Trophoblast cell (in vitro differentiated cells and primary cell): ENCODE measurements around the gene NF1.
A peak's percentile ranks its signal among the peaks of the same experiment; 100 is the strongest.
"Not testable (repeated sequence)": the region's sequence is repeated elsewhere in the genome, so short reads cannot be mapped to it uniquely, and the experiment has no call there.

Experiments used
- DNase-seq, 2 donors: peaks; one replicate each; pipeline ENCODE4 v3.0.0-alpha.2; 2016
- H2AFZ ChIP-seq: 2 replicates; pipeline ENCODE4 v1.6.1; 2013; ENCODE audit warnings: low read length, moderate library complexity, mild to moderate bottlenecking; ENCODE audit not compliant: insufficient read depth, poor library complexity
- H2AK5ac ChIP-seq: 2 replicates; pipeline ENCODE4 v1.6.1; 2013; ENCODE audit warnings: mild to moderate bottlenecking, low read length
- H2BK120ac ChIP-seq: 2 replicates; pipeline ENCODE4 v1.6.1; 2013; ENCODE audit warnings: low read length, mild to moderate bottlenecking, moderate library complexity; ENCODE audit not compliant: insufficient read depth, poor library complexity
- H2BK12ac ChIP-seq: 2 replicates; pipeline ENCODE4 v1.6.1; 2013; ENCODE audit warnings: mild to moderate bottlenecking, low read length, moderate library complexity
- H2BK5ac ChIP-seq: 2 replicates; pipeline ENCODE4 v1.6.1; 2013; ENCODE audit warnings: low read length, low read depth, moderate library complexity, mild to moderate bottlenecking; ENCODE audit not compliant: poor library complexity
- H3K14ac ChIP-seq: 2 replicates; pipeline ENCODE4 v1.6.1; 2013; ENCODE audit warnings: mild to moderate bottlenecking, low read length
- H3K18ac ChIP-seq: 2 replicates; pipeline ENCODE4 v1.6.1; 2013; ENCODE audit warnings: mild to moderate bottlenecking, low read length
- H3K23ac ChIP-seq: 2 replicates; pipeline ENCODE4 v1.6.1; 2013; ENCODE audit warnings: low read length
- H3K27ac ChIP-seq: 2 replicates; pipeline ENCODE4 v1.5.1; 2013; ENCODE audit warnings: low read depth, mild to moderate bottlenecking, inconsistent platforms, low read length, moderate library complexity
- H3K27me3 ChIP-seq: 2 replicates; pipeline ENCODE4 v1.6.1; 2013; ENCODE audit warnings: inconsistent platforms, mild to moderate bottlenecking, low read length, moderate library complexity; ENCODE audit not compliant: insufficient read depth
- H3K36me3 ChIP-seq, 2 experiments: 1 replicate in 1 of 2; 2 replicates in 1 of 2; pipeline ENCODE4 v1.6.1; 2013; ENCODE audit warnings: low read length in 2 of 2, mild to moderate bottlenecking in 2 of 2, moderate library complexity in 1 of 2; ENCODE audit not compliant: insufficient read depth in 2 of 2, control insufficient read depth in 1 of 2
- H3K4ac ChIP-seq: 2 replicates; pipeline ENCODE4 v1.6.1; 2013; ENCODE audit warnings: low read depth, mild to moderate bottlenecking, low read length, moderate library complexity
- H3K4me1 ChIP-seq, 2 experiments: 1 replicate in 1 of 2; 2 replicates in 1 of 2; pipeline ENCODE4 v1.6.1; 2013; ENCODE audit warnings: low read length in 2 of 2, mild to moderate bottlenecking in 2 of 2, moderate library complexity in 1 of 2; ENCODE audit not compliant: insufficient read depth in 2 of 2, control insufficient read depth in 1 of 2
- H3K4me2 ChIP-seq: 2 replicates; pipeline ENCODE4 v1.6.1; 2013; ENCODE audit warnings: inconsistent platforms, mild to moderate bottlenecking, low read length, moderate library complexity
- H3K4me3 ChIP-seq: 2 replicates; pipeline ENCODE4 v1.5.1; 2013; ENCODE audit warnings: mild to moderate bottlenecking, low read depth, low read length, inconsistent platforms
- H3K79me1 ChIP-seq: one replicate; pipeline ENCODE4 v1.6.1; 2013; ENCODE audit warnings: low read length
- H3K79me2 ChIP-seq: 2 replicates; pipeline ENCODE4 v1.6.1; 2013; ENCODE audit warnings: low read length, mild to moderate bottlenecking; ENCODE audit not compliant: control insufficient read depth, insufficient read depth, poor library complexity
- H3K9ac ChIP-seq: 2 replicates; pipeline ENCODE4 v1.6.1; 2013; ENCODE audit warnings: mild to moderate bottlenecking, low read length
- H3K9me3 ChIP-seq: 2 replicates; pipeline ENCODE4 v1.6.1; 2013; ENCODE audit warnings: low read depth, mild to moderate bottlenecking, control low read depth, inconsistent platforms, low read length; ENCODE audit not compliant: insufficient read depth
- H4K12ac ChIP-seq: 2 replicates; pipeline ENCODE4 v1.6.1; 2013; ENCODE audit warnings: low read depth, mild to moderate bottlenecking, low read length, moderate library complexity
- H4K8ac ChIP-seq: 2 replicates; pipeline ENCODE4 v1.6.1; 2013; ENCODE audit warnings: low read depth, mild to moderate bottlenecking, low read length, moderate library complexity
- H4K91ac ChIP-seq: one replicate; pipeline ENCODE4 v1.6.1; 2013; ENCODE audit warnings: low read depth, mild to moderate bottlenecking, low read length, moderate library complexity
- WGBS: extraction: QIAGEN DNeasy Blood & Tissue Kit; methylation state at CpG from one replicate; pipeline ENCODE4 v1.1.7; 2013; ENCODE audit warnings: missing lambda C conversion rate; ENCODE audit not compliant: insufficient read length, insufficient coverage; ENCODE audit errors: extremely low coverage; 5-methylcytosine and 5-hydroxymethylcytosine counted together

Gene NF1

GRCh38 chr17:31260151-31260550 lies 165.4 kb downstream of the NF1 start:
- Histone ChIP-seq H3K9ac (no peak overlapping the region), H3K4me1 (no peaks in the 10 kb centered on the region), H2AFZ (no peak overlapping the region), H3K14ac (no peak overlapping the region), H2BK5ac (no peak overlapping the region), H3K9me3 (no peaks in the 10 kb centered on the region), H2AK5ac (no peak overlapping the region), H4K12ac (no peak overlapping the region), H3K27ac (no peak overlapping the region), H3K4me3 (no peak overlapping the region), H2BK12ac (no peak overlapping the region), H4K91ac (no peak overlapping the region), H3K27me3 (no peaks in the 10 kb centered on the region), H3K79me1 (no peaks in the 10 kb centered on the region), H4K8ac (no peak overlapping the region), H3K4me2 (no peak overlapping the region), H3K36me3 (peaks cover 3% of the 10 kb centered on the region in 2 experiments), H3K23ac (no peak overlapping the region), H3K4ac (no peak overlapping the region), H2BK120ac (no peak overlapping the region), H3K79me2 (no peaks in the 10 kb centered on the region), H3K18ac (no peak overlapping the region)
- no CpG with 5 or more reads among the region's 3 CpGs for WGBS
- DNase-seq = no peak

- H2BK120ac ChIP-seq = no peak overlapping the region
- no peak overlapping the region for H2AK5ac ChIP-seq
- no peaks in the 10 kb centered on the region for H3K79me1 ChIP-seq
- H4K91ac ChIP-seq = no peak overlapping the region
- H3K4me2 ChIP-seq = no peak overlapping the region
- no peak overlapping the region for H2AFZ ChIP-seq
- no peak overlapping the region for H2BK12ac ChIP-seq
- H3K4me3 ChIP-seq = no peak overlapping the region
- no peak overlapping the region for H3K18ac ChIP-seq
- H3K36me3 ChIP-seq = peaks cover 3% of the 10 kb centered on the region in 2 experiments
- H3K27ac ChIP-seq = no peak overlapping the region
- H3K23ac ChIP-seq = no peak overlapping the region
- H3K4ac ChIP-seq = no peak overlapping the region
- H3K14ac ChIP-seq = no peak overlapping the region
- H3K27me3 ChIP-seq = no peaks in the 10 kb centered on the region
- DNase-seq = no peak
- H3K9ac ChIP-seq = no peak overlapping the region
- no CpG with 5 or more reads among the region's 1 CpG for WGBS
- H4K12ac ChIP-seq = no peak overlapping the region
- H2BK5ac ChIP-seq = no peak overlapping the region
- H3K9me3 ChIP-seq = no peaks in the 10 kb centered on the region
- no peak overlapping the region for H4K8ac ChIP-seq
- no peaks in the 10 kb centered on the region for H3K79me2 ChIP-seq
- H3K4me1 ChIP-seq = no peaks in the 10 kb centered on the region
These were observed 166.8 kb downstream of the NF1 start for GRCh38 chr17:31261601-31262000.

GRCh38 chr17:31262923-31263322 lies 168.1 kb downstream of the NF1 start:
- not testable (repeated sequence) for H3K79me1 ChIP-seq, DNase-seq, H2AFZ ChIP-seq, H2BK5ac ChIP-seq, H4K91ac ChIP-seq, H3K4me2 ChIP-seq, H3K9ac ChIP-seq, H3K14ac ChIP-seq, H3K23ac ChIP-seq, H4K8ac ChIP-seq, H3K79me2 ChIP-seq, H3K4me3 ChIP-seq, H2AK5ac ChIP-seq, H3K9me3 ChIP-seq, H2BK12ac ChIP-seq, H3K18ac ChIP-seq, H4K12ac ChIP-seq, H3K27ac ChIP-seq, H3K4ac ChIP-seq, H2BK120ac ChIP-seq, H3K4me1 ChIP-seq, H3K27me3 ChIP-seq, H3K36me3 ChIP-seq
- no CpG with 5 or more reads among the region's 1 CpG for WGBS

GRCh38 chr17:31266042-31266441 lies 171.3 kb downstream of the NF1 start:
- H3K4me3 ChIP-seq = no peak overlapping the region
- H2AK5ac ChIP-seq = no peak overlapping the region
- H4K91ac ChIP-seq = no peak overlapping the region
- H3K9ac ChIP-seq = no peak overlapping the region
- H2BK12ac ChIP-seq = no peak overlapping the region
- no peak overlapping the region for H3K27ac ChIP-seq
- H3K4me1 ChIP-seq = peaks cover 0 to 12% of the 10 kb centered on the region in 2 experiments
- no peak overlapping the region for H3K4me2 ChIP-seq
- H3K23ac ChIP-seq = no peak overlapping the region
- H2BK120ac ChIP-seq = no peak overlapping the region
- no peak overlapping the region for H4K8ac ChIP-seq
- H3K4ac ChIP-seq = no peak overlapping the region
- H2BK5ac ChIP-seq = no peak overlapping the region
- no peak overlapping the region for H4K12ac ChIP-seq
- no peak overlapping the region for H3K14ac ChIP-seq
- no peak overlapping the region for H3K18ac ChIP-seq
- H3K79me2 ChIP-seq = no peaks in the 10 kb centered on the region
- H3K36me3 ChIP-seq = peaks cover 2 to 6% of the 10 kb centered on the region in 2 experiments
- whole genome bisulfite sequencing = no CpG with 5 or more reads among the region's 2 CpGs
- H2AFZ ChIP-seq = no peak overlapping the region
- no peaks in the 10 kb centered on the region for H3K27me3 ChIP-seq
- H3K79me1 ChIP-seq = no peaks in the 10 kb centered on the region
- peak in 1 of 2 donors; percentile 22 for DNase-seq
- H3K9me3 ChIP-seq = no peaks in the 10 kb centered on the region
